ENCODE measurements around the gene NPEPL1. TPM values are rescaled to one million over a fixed set of nuclear protein-coding genes. Genes with fewer than 3 reads are reported as not detected.

Gene NPEPL1
- total and polyA plus RNA-seq, 2 of the 8 experiments (the other 6 are each of a cell fraction or from before 2014, with no cell fraction given): 12.4 to 26.8 TPM

- Histone ChIP-seq H3K18ac (ENCODE audit: extremely low read depth, low read length) (no peak overlapping the region), H4K20me1 (replicated peaks in 1 of 2; ENCODE audit: control insufficient read depth in 1 of 2, insufficient read depth in 2 of 2, low read length in 2 of 2) (no peaks in the 10 kb centered on the region), H3K4ac (replicated peaks; ENCODE audit: insufficient read length, low read depth, low read length) (no peak overlapping the region), H3K14ac (ENCODE audit: insufficient read length) (no peak overlapping the region), H3K27ac (ENCODE audit: low read depth, low read length) (no peak overlapping the region), H3K4me1 (replicated peaks in 1 of 4; ENCODE audit: control insufficient read depth in 3 of 4, insufficient read depth in 4 of 4, low read length in 3 of 4) (no peaks in the 10 kb centered on the region), H3K79me2 (ENCODE audit: control insufficient read depth in 1 of 2, insufficient read depth in 2 of 2, low read length in 2 of 2) (no peaks in the 10 kb centered on the region), H3K79me1 (ENCODE audit: low read depth, low read length) (no peaks in the 10 kb centered on the region), H3K23ac (ENCODE audit: insufficient read length) (no peak overlapping the region), H4K8ac (ENCODE audit: extremely low read depth, insufficient read depth, low read length) (no peak overlapping the region), H4K91ac (replicated peaks; ENCODE audit: insufficient read length, low read length) (no peak overlapping the region), H3K4me3 (ENCODE audit: extremely low read depth in 1 of 4, insufficient read depth in 2 of 4, low read depth in 3 of 4, low read length in 4 of 4) (no peak overlapping the region), H3K36me3 (ENCODE audit: control insufficient read depth in 2 of 4, insufficient read depth in 4 of 4, low read length in 3 of 4) (no peaks in the 10 kb centered on the region), H3K9me3 (ENCODE audit: insufficient read depth in 2 of 2, low read depth in 1 of 2, low read length in 1 of 2) (no peaks in the 10 kb centered on the region), H3K9ac (replicated peaks in 1 of 4; ENCODE audit: extremely low read depth in 1 of 4, low read depth in 3 of 4, low read length in 3 of 4) (no peak overlapping the region), H3K4me2 (ENCODE audit: insufficient read depth in 1 of 2, low read depth in 2 of 2, low read length in 2 of 2) (no peak overlapping the region), H3K56ac (replicated peaks; ENCODE audit: insufficient read length, low read depth, low read length) (no peak overlapping the region), H2AFZ (ENCODE audit: low read length) (no peak overlapping the region), H4K5ac (ENCODE audit: insufficient read length, low read depth, low read length) (no peak overlapping the region), H2BK12ac (ENCODE audit: low read depth, low read length) (no peak overlapping the region), H2AK5ac (ENCODE audit: low read depth, low read length) (no peak overlapping the region), H2BK15ac (ENCODE audit: low read length) (no peak overlapping the region), H2BK20ac (ENCODE audit: low read length) (no peak overlapping the region), H3K23me2 (ENCODE audit: low read depth, low read length) (no peaks in the 10 kb centered on the region; the same call in 1 of the 2 replicates), H2BK120ac (replicated peaks; ENCODE audit: low read depth, low read length) (no peak overlapping the region), H2BK5ac (ENCODE audit: low read depth, low read length) (no peak overlapping the region), H3K27me3 (replicated peaks in 1 of 4; ENCODE audit: control insufficient read depth in 3 of 4, extremely low read depth in 1 of 4, insufficient read depth in 3 of 4, low read length in 3 of 4) (no peaks in the 10 kb centered on the region)
- WGBS, 2 experiments (ENCODE audit: extremely low coverage in 1 of 2, insufficient coverage in 1 of 2, insufficient read length in 1 of 2, insufficient replicate concordance in 2 of 2, low coverage in 1 of 2, low lambda C conversion rate in 2 of 2, missing lambda C conversion rate in 1 of 2): 91 to 100% methylated on average over 1 of the region's 1 CpG
- POLR2A ChIA-PET (ENCODE audit: partially characterized antibody): no interaction called here
- DNase-seq (ENCODE audit: low read depth in 1 of 2, low spot score in 2 of 2) (no peak), FAIRE-seq (no peak)
- CTCF ChIA-PET (ENCODE audit: partially characterized antibody): no interaction called here
- no peak for TF ChIP-seq CTBP2 (IDR thresholded peaks at IDR 0.05; ENCODE audit: borderline replicate concordance, insufficient read depth, insufficient read length, low read length)
- no peak for TF ChIP-seq JUND (IDR thresholded peaks at IDR 0.05; ENCODE audit: low read length)
Observed at GRCh38 chr20:58737198-58737597, 44.6 kb downstream of the NPEPL1 start.

All from H1 (cell line).